ENCODE results near the gene PTPRM.

DNA sequence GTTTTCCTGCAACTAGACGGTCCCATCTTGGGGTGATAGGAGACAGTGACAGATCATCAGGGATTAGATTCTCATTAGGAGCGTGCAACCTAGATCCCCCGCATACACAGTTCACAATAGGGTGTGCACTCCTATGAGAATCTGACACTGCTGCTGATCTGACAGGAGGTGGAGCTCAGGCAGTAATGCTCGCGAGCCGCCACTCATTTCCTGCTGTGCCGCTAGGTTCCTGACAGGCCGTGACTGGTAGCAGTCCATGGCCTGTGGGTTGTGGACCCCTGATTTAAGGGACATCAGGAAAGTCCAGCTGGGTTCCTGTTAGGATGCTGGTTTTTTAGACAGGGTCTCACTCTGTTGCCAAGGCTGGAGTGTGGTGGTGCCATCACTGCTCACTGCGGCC is 48.7 kb downstream of the PTPRM start:
- TF ChIP-seq, protein P1, sequence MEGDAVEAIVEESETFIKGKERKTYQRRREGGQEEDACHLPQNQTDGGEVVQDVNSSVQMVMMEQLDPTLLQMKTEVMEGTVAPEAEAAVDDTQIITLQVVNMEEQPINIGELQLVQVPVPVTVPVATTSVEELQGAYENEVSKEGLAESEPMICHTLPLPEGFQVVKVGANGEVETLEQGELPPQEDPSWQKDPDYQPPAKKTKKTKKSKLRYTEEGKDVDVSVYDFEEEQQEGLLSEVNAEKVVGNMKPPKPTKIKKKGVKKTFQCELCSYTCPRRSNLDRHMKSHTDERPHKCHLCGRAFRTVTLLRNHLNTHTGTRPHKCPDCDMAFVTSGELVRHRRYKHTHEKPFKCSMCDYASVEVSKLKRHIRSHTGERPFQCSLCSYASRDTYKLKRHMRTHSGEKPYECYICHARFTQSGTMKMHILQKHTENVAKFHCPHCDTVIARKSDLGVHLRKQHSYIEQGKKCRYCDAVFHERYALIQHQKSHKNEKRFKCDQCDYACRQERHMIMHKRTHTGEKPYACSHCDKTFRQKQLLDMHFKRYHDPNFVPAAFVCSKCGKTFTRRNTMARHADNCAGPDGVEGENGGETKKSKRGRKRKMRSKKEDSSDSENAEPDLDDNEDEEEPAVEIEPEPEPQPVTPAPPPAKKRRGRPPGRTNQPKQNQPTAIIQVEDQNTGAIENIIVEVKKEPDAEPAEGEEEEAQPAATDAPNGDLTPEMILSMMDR (IDR thresholded peaks at IDR 0.05), result no peak
- TF ChIP-seq POLR2A (IDR thresholded peaks at IDR 0.05) (no peak), POLR2AphosphoS5 (IDR thresholded peaks at IDR 0.05) (no peak), EP300 (IDR thresholded peaks at IDR 0.05; ENCODE audit: low read depth) (no peak)
